Endodermal cell (in vitro differentiated cells): ENCODE data around the gene TMCO6. TPM values are rescaled to one million over a fixed set of nuclear protein-coding genes. Genes with fewer than 3 reads are reported as not detected.

Source experiments
- DNase-seq: peaks from one replicate; pipeline ENCODE4 v3.0.0-alpha.2; 2017
- H3K27ac ChIP-seq: 2 replicates; pipeline ENCODE4 v1.5.1; 2013; ENCODE audit warnings: mild to moderate bottlenecking, low read depth, low read length, moderate library complexity
- H3K27me3 ChIP-seq: 2 replicates; pipeline ENCODE4 v1.6.1; 2013; ENCODE audit warnings: mild to moderate bottlenecking, low read length, moderate library complexity; ENCODE audit not compliant: insufficient read depth, control insufficient read depth, poor library complexity, severe bottlenecking
- H3K36me3 ChIP-seq: 2 replicates; pipeline ENCODE4 v1.7.0; 2013; ENCODE audit warnings: mild to moderate bottlenecking, low read length, moderate library complexity; ENCODE audit not compliant: control insufficient read depth, insufficient read depth
- H3K4me1 ChIP-seq: one replicate; pipeline ENCODE4 v1.7.0; 2013; ENCODE audit warnings: low read length; ENCODE audit not compliant: control insufficient read depth, insufficient read depth
- H3K4me3 ChIP-seq: 2 replicates; pipeline ENCODE4 v1.5.1; 2013; ENCODE audit warnings: mild to moderate bottlenecking, low read length, moderate library complexity
- H3K9ac ChIP-seq: 2 replicates; pipeline ENCODE4 v1.6.1; 2013; ENCODE audit warnings: mild to moderate bottlenecking, low read length, moderate library complexity; ENCODE audit not compliant: poor library complexity, severe bottlenecking; ENCODE audit errors: extremely low read depth
- H3K9me3 ChIP-seq: 2 replicates; pipeline ENCODE4 v1.6.1; 2013; ENCODE audit warnings: mild to moderate bottlenecking, low read length, moderate library complexity; ENCODE audit not compliant: control insufficient read depth
- H3K27ac Mint-ChIP-seq: 2 replicates; pipeline ENCODE4 v1.8.0; 2020; ENCODE audit warnings: mixed read lengths
- H3K27me3 Mint-ChIP-seq: 2 replicates; pipeline ENCODE4 v1.8.0; 2021; ENCODE audit warnings: mild to moderate bottlenecking, mixed read lengths; ENCODE audit not compliant: insufficient read depth
- H3K36me3 Mint-ChIP-seq: 2 replicates; pipeline ENCODE4 v1.8.0; 2020; ENCODE audit warnings: low read depth, mixed read lengths
- H3K4me1 Mint-ChIP-seq: 2 replicates; pipeline ENCODE4 v1.8.0; 2020; ENCODE audit warnings: mixed read lengths
- H3K4me3 Mint-ChIP-seq: 2 replicates; pipeline ENCODE4 v1.8.0; 2020; ENCODE audit warnings: mild to moderate bottlenecking, moderate library complexity, mixed read lengths
- H3K9me3 Mint-ChIP-seq: 2 replicates; pipeline ENCODE4 v1.8.0; 2020; ENCODE audit warnings: mild to moderate bottlenecking, mixed read lengths
- WGBS, 2 experiments: methylation state at CpG; one replicate each; pipeline versions ENCODE4 v1.1.5 to v1.1.7; 2013; ENCODE audit warnings: missing lambda C conversion rate in 2 of 2, mixed read lengths in 1 of 2; ENCODE audit not compliant: insufficient coverage in 1 of 2, insufficient read length in 1 of 2; 5-methylcytosine and 5-hydroxymethylcytosine counted together
- total RNA-seq, 2 donors: library from RNA; stranded (reverse); fragmentation: NEBNext Ultra II Directional in 1 of 2; extraction: Animal tissue kit (Norgen Biotek cat#: 25700) in 1 of 2; gene quantifications; 2 replicates in 1 of 2; 3 replicates in 1 of 2; pipeline ENCODE4 v1.2.1, GENCODE V29; 2021
- TF ChIP-seq, protein P1 (sequence below): fragments of 200-600 bp; sonication (generic); conservative IDR thresholded peaks from 2 replicates; pipeline ENCODE4 v1.5.0; 2021; ENCODE audit warnings: antibody characterized with exemption, mild to moderate bottlenecking

TMCO6 gene
- total RNA-seq, 2 donors from 2014 or later = 29.3 to 34.6 TPM

- H3K27me3 Mint-ChIP-seq = peaks cover 15% of the 10 kb centered on the region
- Histone ChIP-seq H3K36me3 (no peaks in the 10 kb centered on the region), H3K4me3 (peak overlapping the region; percentile 47), H3K9ac (no peak overlapping the region), H3K27ac (no peak overlapping the region), H3K9me3 (peaks cover 27% of the 10 kb centered on the region), H3K4me1 (no peaks in the 10 kb centered on the region), H3K27me3 (peaks cover 39% of the 10 kb centered on the region)
- no peak overlapping the region for H3K27ac Mint-ChIP-seq
- H3K4me1 Mint-ChIP-seq = no peaks in the 10 kb centered on the region
- no peak for DNase-seq
- 43 to 55% methylated on average over 26 to 36 of the region's 36 CpGs for WGBS, 2 experiments
- H3K4me3 Mint-ChIP-seq = no peak overlapping the region
- H3K36me3 Mint-ChIP-seq = peaks cover 2% of the 10 kb centered on the region
- TF ChIP-seq, protein P1, sequence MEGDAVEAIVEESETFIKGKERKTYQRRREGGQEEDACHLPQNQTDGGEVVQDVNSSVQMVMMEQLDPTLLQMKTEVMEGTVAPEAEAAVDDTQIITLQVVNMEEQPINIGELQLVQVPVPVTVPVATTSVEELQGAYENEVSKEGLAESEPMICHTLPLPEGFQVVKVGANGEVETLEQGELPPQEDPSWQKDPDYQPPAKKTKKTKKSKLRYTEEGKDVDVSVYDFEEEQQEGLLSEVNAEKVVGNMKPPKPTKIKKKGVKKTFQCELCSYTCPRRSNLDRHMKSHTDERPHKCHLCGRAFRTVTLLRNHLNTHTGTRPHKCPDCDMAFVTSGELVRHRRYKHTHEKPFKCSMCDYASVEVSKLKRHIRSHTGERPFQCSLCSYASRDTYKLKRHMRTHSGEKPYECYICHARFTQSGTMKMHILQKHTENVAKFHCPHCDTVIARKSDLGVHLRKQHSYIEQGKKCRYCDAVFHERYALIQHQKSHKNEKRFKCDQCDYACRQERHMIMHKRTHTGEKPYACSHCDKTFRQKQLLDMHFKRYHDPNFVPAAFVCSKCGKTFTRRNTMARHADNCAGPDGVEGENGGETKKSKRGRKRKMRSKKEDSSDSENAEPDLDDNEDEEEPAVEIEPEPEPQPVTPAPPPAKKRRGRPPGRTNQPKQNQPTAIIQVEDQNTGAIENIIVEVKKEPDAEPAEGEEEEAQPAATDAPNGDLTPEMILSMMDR = no peak
- peaks cover 53% of the 10 kb centered on the region for H3K9me3 Mint-ChIP-seq
Observed at GRCh38 chr5:140631831-140632365, 7.4 kb upstream of the TMCO6 start.

- Mint-ChIP-seq H3K4me3 (no peak overlapping the region), H3K4me1 (no peaks in the 10 kb centered on the region), H3K9me3 (peaks cover 49% of the 10 kb centered on the region), H3K27me3 (peaks cover 15% of the 10 kb centered on the region), H3K36me3 (peaks cover 2% of the 10 kb centered on the region), H3K27ac (no peak overlapping the region)
- H3K27ac ChIP-seq = no peak overlapping the region
- H3K27me3 ChIP-seq = peaks cover 39% of the 10 kb centered on the region
- no peak overlapping the region for H3K9ac ChIP-seq
- peaks cover 27% of the 10 kb centered on the region for H3K9me3 ChIP-seq
- peak overlapping the region; percentile 47 for H3K4me3 ChIP-seq
- H3K4me1 ChIP-seq = no peaks in the 10 kb centered on the region
- no peak for DNase-seq
- WGBS, 2 experiments = 42 to 49% methylated on average over 43 to 51 of the region's 51 CpGs
- no peaks in the 10 kb centered on the region for H3K36me3 ChIP-seq
- TF ChIP-seq, protein P1 = no peak
Observed at GRCh38 chr5:140632366-140633020, 6.8 kb upstream of the TMCO6 start.

- H3K36me3 ChIP-seq = no peaks in the 10 kb centered on the region
- no peak within 1 kb of the TSS for H3K27ac Mint-ChIP-seq
- DNase-seq = no peak
- peaks cover 15% of the 10 kb centered on the region for H3K27me3 Mint-ChIP-seq
- WGBS, 2 experiments = 47 to 59% methylated on average over 10 to 16 of the region's 16 CpGs
- TF ChIP-seq, protein P1 = no peak
- peak within 1 kb of the TSS; percentile 47 for H3K4me3 ChIP-seq
- H3K9me3 Mint-ChIP-seq = peaks cover 49% of the 10 kb centered on the region
- no peak within 1 kb of the TSS for H3K27ac ChIP-seq
- peaks cover 3% of the 10 kb centered on the region for H3K4me1 ChIP-seq
- H3K4me3 Mint-ChIP-seq = no peak within 1 kb of the TSS
- H3K36me3 Mint-ChIP-seq = peaks cover 2% of the 10 kb centered on the region
- H3K27me3 ChIP-seq = peaks cover 39% of the 10 kb centered on the region
- peaks cover 27% of the 10 kb centered on the region for H3K9me3 ChIP-seq
- H3K9ac ChIP-seq = no peak within 1 kb of the TSS
- peaks cover under 1% of the 10 kb centered on the region for H3K4me1 Mint-ChIP-seq
Observed at GRCh38 chr5:140633021-140633471, 6.2 kb upstream of the TMCO6 start, which contains the start of gene CD14. Gene CD14, minus strand, starts transcription at chr5:140633175. Its CDS starts 104 bp downstream, at chr5:140633071.
